ENCODE results near the gene RAPGEF1. TPM values are rescaled to one million over a fixed set of nuclear protein-coding genes. Genes with fewer than 3 reads are reported as not detected.
"Not testable (repeated sequence)": the region's sequence is repeated elsewhere in the genome, so short reads cannot be mapped to it uniquely, and the experiment has no call there.

RAPGEF1 gene
- total RNA-seq, 2 experiments from 2014 or later, result 118 to 243 TPM

DNA sequence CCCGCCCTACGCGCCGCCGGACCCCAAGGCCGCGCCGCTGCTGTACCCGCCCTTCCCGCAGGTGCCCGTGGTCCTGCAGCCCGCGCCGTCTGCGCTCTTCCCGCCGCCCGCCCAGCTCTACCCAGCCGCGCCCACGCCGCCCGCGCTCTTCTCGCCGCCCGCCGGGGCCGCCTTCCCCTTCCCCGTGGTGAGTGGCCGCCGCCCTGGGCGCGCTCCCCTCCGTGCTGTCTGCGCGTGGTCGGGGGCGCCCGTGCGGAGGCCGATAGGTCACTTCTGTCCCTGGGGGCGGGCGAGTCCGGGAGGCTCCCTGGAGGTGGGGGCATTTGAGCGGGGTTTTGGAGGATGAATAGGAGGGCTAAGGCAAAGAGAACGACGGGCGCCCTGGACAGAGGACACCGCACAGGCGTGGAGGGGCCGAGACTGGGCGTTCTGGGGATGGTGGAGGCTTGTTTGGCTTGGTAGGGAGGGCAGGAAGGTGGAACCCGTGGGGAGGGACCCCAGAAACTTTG, 185.0 kb downstream of the RAPGEF1 start:
- ChIA-PET POLR2A (no interaction called here), CTCF (ENCODE audit: unreplicated experiment) (no interaction called here)
- intact Hi-C loops (cut with micrococcal nuclease; ENCODE audit: unreplicated experiment), result no loop called here
- no peaks in the 10 kb centered on the region for H3K9me2 ChIP-seq (ENCODE audit: insufficient read depth, low read length)
- no peaks in the 10 kb centered on the region for H4K20me1 ChIP-seq (ENCODE audit: insufficient read depth, low read length)
- no peaks in the 10 kb centered on the region for H3K36me3 ChIP-seq (ENCODE audit: insufficient read depth, low read length)
- no peaks in the 10 kb centered on the region for H3K4me1 ChIP-seq (ENCODE audit: insufficient read depth, low read length, poor library complexity, severe bottlenecking)
- H3K4me3 ChIP-seq (ENCODE audit: low read depth, low read length, poor library complexity, severe bottlenecking), result no peak overlapping the region
- H3K79me2 ChIP-seq (ENCODE audit: insufficient read depth, low read depth, low read length), result no peaks in the 10 kb centered on the region
- no peak overlapping the region for H2AFZ ChIP-seq (ENCODE audit: low read length)
- TF ChIP-seq, protein P1, sequence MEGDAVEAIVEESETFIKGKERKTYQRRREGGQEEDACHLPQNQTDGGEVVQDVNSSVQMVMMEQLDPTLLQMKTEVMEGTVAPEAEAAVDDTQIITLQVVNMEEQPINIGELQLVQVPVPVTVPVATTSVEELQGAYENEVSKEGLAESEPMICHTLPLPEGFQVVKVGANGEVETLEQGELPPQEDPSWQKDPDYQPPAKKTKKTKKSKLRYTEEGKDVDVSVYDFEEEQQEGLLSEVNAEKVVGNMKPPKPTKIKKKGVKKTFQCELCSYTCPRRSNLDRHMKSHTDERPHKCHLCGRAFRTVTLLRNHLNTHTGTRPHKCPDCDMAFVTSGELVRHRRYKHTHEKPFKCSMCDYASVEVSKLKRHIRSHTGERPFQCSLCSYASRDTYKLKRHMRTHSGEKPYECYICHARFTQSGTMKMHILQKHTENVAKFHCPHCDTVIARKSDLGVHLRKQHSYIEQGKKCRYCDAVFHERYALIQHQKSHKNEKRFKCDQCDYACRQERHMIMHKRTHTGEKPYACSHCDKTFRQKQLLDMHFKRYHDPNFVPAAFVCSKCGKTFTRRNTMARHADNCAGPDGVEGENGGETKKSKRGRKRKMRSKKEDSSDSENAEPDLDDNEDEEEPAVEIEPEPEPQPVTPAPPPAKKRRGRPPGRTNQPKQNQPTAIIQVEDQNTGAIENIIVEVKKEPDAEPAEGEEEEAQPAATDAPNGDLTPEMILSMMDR (conservative IDR thresholded peaks at IDR 0.05; ENCODE audit: low read length), result no peak
- TF ChIP-seq EZH2phosphoT487 (IDR thresholded peaks at IDR 0.05; ENCODE audit: borderline replicate concordance, low read depth, low read length), result no peak
- DNase-seq (ENCODE audit: low spot score), result no peak
- no peak overlapping the region for H3K4me2 ChIP-seq (ENCODE audit: low read length)
- BruUV-seq (replicated peaks), result no TSS peak
- no peak overlapping the region for H3K27ac ChIP-seq (ENCODE audit: low read depth, low read length, poor library complexity, severe bottlenecking)
- 0 out of 2 replicates have a peak, but pooled peaks cover 3% of the 10 kb centered on the region for H3K9me3 ChIP-seq (ENCODE audit: low read length)

DNA sequence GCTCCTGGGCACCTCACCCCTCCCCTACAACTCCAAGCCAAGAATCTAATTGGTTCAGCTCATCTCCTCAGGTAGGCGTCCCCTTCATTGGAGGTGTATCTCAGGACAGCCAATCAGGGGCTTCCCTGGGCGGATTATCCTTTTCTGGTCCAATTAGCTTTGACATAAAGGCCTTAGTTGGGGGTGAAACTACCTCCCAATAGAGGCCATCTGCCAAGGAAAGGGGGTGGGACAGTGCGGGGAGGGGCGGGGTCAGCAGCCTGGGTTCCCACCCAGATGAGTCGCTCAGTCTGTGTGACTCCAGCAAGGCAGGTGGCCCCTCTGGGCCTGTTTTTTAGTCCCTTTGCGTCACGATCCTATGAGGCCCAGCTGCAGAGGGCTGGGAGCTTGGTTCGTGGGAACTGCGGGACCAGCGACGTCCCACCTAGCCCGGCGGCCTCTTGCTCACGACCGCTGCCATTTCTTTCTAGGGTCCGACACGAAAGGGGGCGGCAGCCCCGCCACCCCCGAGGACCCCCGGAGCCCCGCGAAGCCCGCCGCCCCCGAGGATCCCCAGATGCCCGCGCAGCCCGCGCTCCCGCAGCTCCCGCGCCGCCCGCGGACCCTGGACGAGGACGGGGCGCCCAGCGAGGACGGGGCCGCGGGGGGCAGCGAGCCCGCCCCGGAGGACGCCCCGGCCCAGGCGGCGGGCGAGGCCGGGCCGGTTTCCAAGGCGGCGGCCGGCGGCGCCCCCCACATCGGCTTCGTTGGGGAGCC, 185.6 kb downstream of the RAPGEF1 start:
- H3K36me3 ChIP-seq (ENCODE audit: insufficient read depth, low read length), result no peaks in the 10 kb centered on the region
- H2AFZ ChIP-seq (ENCODE audit: low read length), result no peak overlapping the region
- BruUV-seq (replicated peaks), result no TSS peak
- no peak overlapping the region for H3K27ac ChIP-seq (ENCODE audit: low read depth, low read length, poor library complexity, severe bottlenecking)
- no peak for DNase-seq (ENCODE audit: low spot score)
- no peak overlapping the region for H3K4me2 ChIP-seq (ENCODE audit: low read length)
- no peaks in the 10 kb centered on the region for H3K4me1 ChIP-seq (ENCODE audit: insufficient read depth, low read length, poor library complexity, severe bottlenecking)
- ChIA-PET CTCF (ENCODE audit: unreplicated experiment) (no interaction called here), POLR2A (interaction anchor here (0.5 kb wide), 1 partner anchor 235 kb away, joined by 6 read pairs; no protein-coding TSS in a partner anchor)
- no peaks in the 10 kb centered on the region for H3K9me3 ChIP-seq (ENCODE audit: low read length)
- H3K4me3 ChIP-seq (ENCODE audit: low read depth, low read length, poor library complexity, severe bottlenecking), result no peak overlapping the region
- H3K9me2 ChIP-seq (ENCODE audit: insufficient read depth, low read length), result no peaks in the 10 kb centered on the region
- H4K20me1 ChIP-seq (ENCODE audit: insufficient read depth, low read length), result no peaks in the 10 kb centered on the region
- no peaks in the 10 kb centered on the region for H3K79me2 ChIP-seq (ENCODE audit: insufficient read depth, low read depth, low read length)
- TF ChIP-seq, protein P1 (conservative IDR thresholded peaks at IDR 0.05; ENCODE audit: low read length), result no peak
- no peak for TF ChIP-seq EZH2phosphoT487 (IDR thresholded peaks at IDR 0.05; ENCODE audit: borderline replicate concordance, low read depth, low read length)
- intact Hi-C loops (cut with micrococcal nuclease; ENCODE audit: unreplicated experiment), result no loop called here

DNA sequence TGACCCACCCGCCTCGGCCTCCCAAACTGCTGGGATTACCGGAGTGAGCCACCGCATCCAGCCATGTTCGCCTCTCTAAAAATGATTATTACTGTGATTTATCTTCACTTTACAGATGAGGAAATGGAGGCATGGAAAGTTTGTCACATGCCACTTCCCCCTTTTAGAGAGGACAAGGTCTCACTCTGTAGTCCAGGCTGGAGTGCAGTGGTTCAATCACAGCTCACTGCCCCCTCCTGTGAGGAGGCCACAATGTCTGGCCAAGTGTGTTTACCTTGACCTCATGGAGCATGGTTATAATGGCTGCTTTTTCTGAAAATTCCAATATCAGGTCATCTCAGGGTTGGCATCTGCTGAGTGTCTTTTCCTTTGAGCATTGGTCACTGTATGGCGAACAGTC, 187.8 kb downstream of the RAPGEF1 start:
- ChIA-PET CTCF (ENCODE audit: unreplicated experiment) (no interaction called here), POLR2A (no interaction called here)
- intact Hi-C loops (cut with micrococcal nuclease; ENCODE audit: unreplicated experiment), result no loop called here
- TF ChIP-seq EZH2phosphoT487 (IDR thresholded peaks at IDR 0.05; ENCODE audit: borderline replicate concordance, low read depth, low read length), result no peak
- TF ChIP-seq, protein P1 (conservative IDR thresholded peaks at IDR 0.05; ENCODE audit: low read length), result no peak
- H3K27ac ChIP-seq (ENCODE audit: low read depth, low read length, poor library complexity, severe bottlenecking), result no peak overlapping the region
- H4K20me1 ChIP-seq (ENCODE audit: insufficient read depth, low read length), result no peaks in the 10 kb centered on the region
- H2AFZ ChIP-seq (ENCODE audit: low read length), result no peak overlapping the region
- H3K4me1 ChIP-seq (ENCODE audit: insufficient read depth, low read length, poor library complexity, severe bottlenecking), result no peaks in the 10 kb centered on the region
- no TSS peak for BruUV-seq (replicated peaks)
- DNase-seq (ENCODE audit: low spot score), result no peak
- no peaks in the 10 kb centered on the region for H3K36me3 ChIP-seq (ENCODE audit: insufficient read depth, low read length)
- no peaks in the 10 kb centered on the region for H3K9me2 ChIP-seq (ENCODE audit: insufficient read depth, low read length)
- H3K9me3 ChIP-seq (ENCODE audit: low read length), result no peaks in the 10 kb centered on the region
- H3K79me2 ChIP-seq (ENCODE audit: insufficient read depth, low read depth, low read length), result no peaks in the 10 kb centered on the region
- H3K4me3 ChIP-seq (ENCODE audit: low read depth, low read length, poor library complexity, severe bottlenecking), result no peak overlapping the region
- no peak overlapping the region for H3K4me2 ChIP-seq (ENCODE audit: low read length)

DNA sequence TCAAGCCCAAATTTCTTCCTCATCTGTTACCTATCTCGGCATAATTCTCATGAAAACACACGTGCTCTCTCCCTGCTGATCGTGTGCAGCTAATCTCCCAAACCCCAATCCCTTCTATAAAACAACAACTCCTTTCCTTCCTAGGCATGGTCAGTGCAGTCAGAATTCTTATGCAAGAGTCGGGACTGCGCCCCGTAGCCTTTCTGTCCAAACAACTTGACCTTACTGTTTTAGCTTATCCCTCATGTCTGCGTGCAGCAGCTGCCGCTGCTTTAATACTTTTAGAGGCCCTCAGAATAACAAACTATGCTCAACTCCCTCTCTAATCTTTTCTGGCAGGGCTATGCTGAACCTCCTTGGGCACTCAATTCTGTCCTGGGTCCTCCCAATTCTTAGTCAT, 189.4 kb downstream of the RAPGEF1 start:
- H4K20me1 ChIP-seq (ENCODE audit: insufficient read depth, low read length); H3K4me1 ChIP-seq (ENCODE audit: insufficient read depth, low read length, poor library complexity, severe bottlenecking); H3K4me2 ChIP-seq (ENCODE audit: low read length); H3K9me3 ChIP-seq (ENCODE audit: low read length); BruUV-seq (replicated peaks); intact Hi-C loops (cut with micrococcal nuclease; ENCODE audit: unreplicated experiment); H3K4me3 ChIP-seq (ENCODE audit: low read depth, low read length, poor library complexity, severe bottlenecking); CTCF ChIA-PET (ENCODE audit: unreplicated experiment); H2AFZ ChIP-seq (ENCODE audit: low read length); H3K27ac ChIP-seq (ENCODE audit: low read depth, low read length, poor library complexity, severe bottlenecking); DNase-seq (ENCODE audit: low spot score); H3K79me2 ChIP-seq (ENCODE audit: insufficient read depth, low read depth, low read length); H3K36me3 ChIP-seq (ENCODE audit: insufficient read depth, low read length); H3K9me2 ChIP-seq (ENCODE audit: insufficient read depth, low read length): not testable (repeated sequence)
- POLR2A ChIA-PET, result interaction anchor here (0.7 kb wide), 1 partner anchor 178 kb away, joined by 5 read pairs; no protein-coding TSS in a partner anchor
